ENCODE measurements around the gene SPO11. TPM values are rescaled to one million over a fixed set of nuclear protein-coding genes. Genes with fewer than 3 reads are reported as not detected.

SPO11 gene
- total RNA-seq, 4 donors from 2014 or later = not detected

- intact Hi-C loops (cut with DNase I) = no loop called here
- no peaks in the 10 kb centered on the region for H3K9me3 ChIP-seq
- DNase-seq = no peak
- H3K27me3 ChIP-seq = no peaks in the 10 kb centered on the region
- TF ChIP-seq, protein P1, sequence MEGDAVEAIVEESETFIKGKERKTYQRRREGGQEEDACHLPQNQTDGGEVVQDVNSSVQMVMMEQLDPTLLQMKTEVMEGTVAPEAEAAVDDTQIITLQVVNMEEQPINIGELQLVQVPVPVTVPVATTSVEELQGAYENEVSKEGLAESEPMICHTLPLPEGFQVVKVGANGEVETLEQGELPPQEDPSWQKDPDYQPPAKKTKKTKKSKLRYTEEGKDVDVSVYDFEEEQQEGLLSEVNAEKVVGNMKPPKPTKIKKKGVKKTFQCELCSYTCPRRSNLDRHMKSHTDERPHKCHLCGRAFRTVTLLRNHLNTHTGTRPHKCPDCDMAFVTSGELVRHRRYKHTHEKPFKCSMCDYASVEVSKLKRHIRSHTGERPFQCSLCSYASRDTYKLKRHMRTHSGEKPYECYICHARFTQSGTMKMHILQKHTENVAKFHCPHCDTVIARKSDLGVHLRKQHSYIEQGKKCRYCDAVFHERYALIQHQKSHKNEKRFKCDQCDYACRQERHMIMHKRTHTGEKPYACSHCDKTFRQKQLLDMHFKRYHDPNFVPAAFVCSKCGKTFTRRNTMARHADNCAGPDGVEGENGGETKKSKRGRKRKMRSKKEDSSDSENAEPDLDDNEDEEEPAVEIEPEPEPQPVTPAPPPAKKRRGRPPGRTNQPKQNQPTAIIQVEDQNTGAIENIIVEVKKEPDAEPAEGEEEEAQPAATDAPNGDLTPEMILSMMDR (IDR thresholded peaks at IDR 0.05) = no peak
- no peak for TF ChIP-seq POLR2A (IDR thresholded peaks at IDR 0.05)
- H3K4me1 ChIP-seq = no peaks in the 10 kb centered on the region
- 81 to 92% methylated on average over 9 of the region's 9 CpGs for WGBS, 2 donors
- no peak overlapping the region for H3K4me3 ChIP-seq (replicated peaks in 1 of 3)
- H3K36me3 ChIP-seq = no peaks in the 10 kb centered on the region
- no peak overlapping the region for H3K27ac ChIP-seq
These were observed 20.0 kb upstream of the SPO11 start for GRCh38 chr20:57309544-57310115.

- Histone ChIP-seq H3K27me3 (no peaks in the 10 kb centered on the region), H3K27ac (no peak overlapping the region), H3K4me3 (replicated peaks in 1 of 3) (no peak overlapping the region), H3K36me3 (no peaks in the 10 kb centered on the region), H3K9me3 (no peaks in the 10 kb centered on the region), H3K4me1 (no peaks in the 10 kb centered on the region)
- intact Hi-C loops (cut with DNase I) = no loop called here
- no peak for DNase-seq
- TF ChIP-seq, protein P1 (IDR thresholded peaks at IDR 0.05) = no peak
- no peak for TF ChIP-seq POLR2A (IDR thresholded peaks at IDR 0.05)
- WGBS, 2 donors = 96 to 97% methylated on average over 11 of the region's 11 CpGs
These were observed 18.6 kb upstream of the SPO11 start for GRCh38 chr20:57310821-57311514.

GRCh38 chr20:57312138-57312537 lies 17.5 kb upstream of the SPO11 start:
- no peak for DNase-seq
- Histone ChIP-seq H3K36me3 (no peaks in the 10 kb centered on the region), H3K27me3 (no peaks in the 10 kb centered on the region), H3K9me3 (no peaks in the 10 kb centered on the region), H3K4me1 (peaks cover 0 to 8% of the 10 kb centered on the region in 2 donors), H3K4me3 (replicated peaks in 1 of 3) (no peak overlapping the region), H3K27ac (no peak overlapping the region)
- TF ChIP-seq, protein P1 (IDR thresholded peaks at IDR 0.05) = no peak
- no peak for TF ChIP-seq POLR2A (IDR thresholded peaks at IDR 0.05)
- intact Hi-C loops (cut with DNase I) = no loop called here
- 94% methylated on average over 6 of the region's 6 CpGs for WGBS, 2 donors

- TF ChIP-seq POLR2A (IDR thresholded peaks at IDR 0.05) = no peak
- TF ChIP-seq, protein P1 (IDR thresholded peaks at IDR 0.05) = no peak
- 66 to 73% methylated on average over 5 of the region's 5 CpGs for WGBS, 2 donors
- no peaks in the 10 kb centered on the region for H3K27me3 ChIP-seq
- no peaks in the 10 kb centered on the region for H3K9me3 ChIP-seq
- peaks cover 2 to 19% of the 10 kb centered on the region in 2 donors for H3K4me1 ChIP-seq
- H3K36me3 ChIP-seq = no peaks in the 10 kb centered on the region
- DNase-seq = no peak
- intact Hi-C loops (cut with DNase I) = no loop called here
- H3K4me3 ChIP-seq (replicated peaks in 1 of 3) = no peak overlapping the region
- H3K27ac ChIP-seq = no peak overlapping the region
These were observed 16.4 kb upstream of the SPO11 start for GRCh38 chr20:57313230-57313629.

DNA sequence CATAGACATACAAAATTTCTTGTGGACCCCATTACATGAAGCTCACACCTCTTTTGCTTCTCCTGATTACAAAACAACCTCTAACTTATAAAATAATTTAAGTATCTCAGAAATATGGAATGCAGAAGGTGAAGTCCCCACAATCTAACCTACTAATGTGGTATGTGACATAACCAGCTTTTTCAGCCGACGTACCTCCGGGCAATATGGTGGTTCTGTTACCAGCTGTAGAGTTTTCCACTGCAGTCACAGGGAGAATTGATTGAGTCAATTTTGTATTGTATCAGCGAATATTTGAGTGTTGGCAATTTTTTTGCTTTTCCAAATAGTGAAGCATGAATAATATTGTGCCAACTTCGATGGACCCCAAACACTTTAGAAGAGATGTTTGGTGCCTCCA lies 15.7 kb upstream of the SPO11 start:
- intact Hi-C loops (cut with DNase I) = no loop called here
- WGBS, 2 donors = 93 to 96% methylated on average over 5 of the region's 5 CpGs
- Histone ChIP-seq H3K27me3 (no peaks in the 10 kb centered on the region), H3K4me3 (replicated peaks in 1 of 3) (no peak overlapping the region), H3K4me1 (peaks cover 6 to 22% of the 10 kb centered on the region in 2 donors), H3K27ac (no peak overlapping the region), H3K9me3 (no peaks in the 10 kb centered on the region), H3K36me3 (no peaks in the 10 kb centered on the region)
- TF ChIP-seq, protein P1 (IDR thresholded peaks at IDR 0.05) = no peak
- TF ChIP-seq POLR2A (IDR thresholded peaks at IDR 0.05) = no peak
- no peak for DNase-seq
